Left lung (tissue), 10 donors: ENCODE data around the gene MYO18B. TPM values are rescaled to one million over a fixed set of nuclear protein-coding genes. Genes with fewer than 3 reads are reported as not detected.

Source experiments
- ATAC-seq: fragments of 200-7000 bp; cut with Tn5 transposase; one replicate; pipeline ENCODE4 v1.9.1; 2020; ENCODE audit warnings: moderate library complexity
- DNase-seq, 4 donors: peaks; one replicate each; pipeline ENCODE4 v3.0.0-alpha.2; 2013 to 2020
- H3K27ac ChIP-seq, 2 donors: fragments of 200-600 bp; sonication (generic) in 1 of 2; one replicate each; pipeline versions ENCODE4 v1.5.0 to v1.8.0; 2020 to 2021
- H3K27me3 ChIP-seq, 2 donors: fragments of 200-600 bp; sonication (generic) in 1 of 2; one replicate each; pipeline versions ENCODE4 v1.5.0 to v1.8.0; 2020 to 2021
- H3K36me3 ChIP-seq, 2 donors: fragments of 200-600 bp; sonication (generic) in 1 of 2; one replicate each; pipeline versions ENCODE4 v1.5.0 to v1.8.0; 2020 to 2021
- H3K4me1 ChIP-seq, 2 donors: fragments of 200-600 bp; one replicate each; pipeline ENCODE4 v1.8.0; 2021
- H3K4me3 ChIP-seq, 2 donors: fragments of 200-600 bp; sonication (generic) in 1 of 2; one replicate each; pipeline versions ENCODE4 v1.5.0 to v1.8.0; 2020 to 2021; ENCODE audit warnings: mild to moderate bottlenecking in 1 of 2
- H3K9me3 ChIP-seq, 2 donors: fragments of 200-600 bp; sonication (generic) in 1 of 2; one replicate each; pipeline versions ENCODE4 v1.5.0 to v1.8.0; 2020 to 2021
- intact Hi-C, 2 donors: fragments of 100-400 bp; cut with DNase I; formaldehyde crosslinking; loops; one replicate each; pipeline versions ENCODE4 v1.11.2 to v1.14.2; 2022
- polyA plus RNA-seq, 6 donors: library from polyadenylated mRNA; unstranded; fragments of 120-200 nt; gene quantifications; one replicate each; pipeline ENCODE4 v1.2.1, GENCODE V29; 2013; ENCODE audit not compliant: insufficient read length in 6 of 6
- total RNA-seq, 2 donors: library from RNA; stranded (reverse); fragmentation: NEBNext Ultra II Directional; extraction: Animal tissue kit (Norgen Biotek cat#: 25700); gene quantifications; one replicate each; pipeline ENCODE4 v1.2.1, GENCODE V29; 2021
- TF ChIP-seq, protein P1 (sequence below), 2 donors: fragments of 200-600 bp; sonication (generic) in 1 of 2; IDR thresholded peaks; one replicate each; pipeline versions ENCODE4 v1.5.0 to v1.8.0; 2021; ENCODE audit warnings: antibody characterized with exemption in 2 of 2
- donor health status: DM: no; HTN: yes; CAD: no.
- donor health status: DM: no; HTN: no; CAD: no.

The MYO18B gene
- total and polyA plus RNA-seq, 8 donors = 0.06 to 0.37 (median 0.15) TPM

DNA sequence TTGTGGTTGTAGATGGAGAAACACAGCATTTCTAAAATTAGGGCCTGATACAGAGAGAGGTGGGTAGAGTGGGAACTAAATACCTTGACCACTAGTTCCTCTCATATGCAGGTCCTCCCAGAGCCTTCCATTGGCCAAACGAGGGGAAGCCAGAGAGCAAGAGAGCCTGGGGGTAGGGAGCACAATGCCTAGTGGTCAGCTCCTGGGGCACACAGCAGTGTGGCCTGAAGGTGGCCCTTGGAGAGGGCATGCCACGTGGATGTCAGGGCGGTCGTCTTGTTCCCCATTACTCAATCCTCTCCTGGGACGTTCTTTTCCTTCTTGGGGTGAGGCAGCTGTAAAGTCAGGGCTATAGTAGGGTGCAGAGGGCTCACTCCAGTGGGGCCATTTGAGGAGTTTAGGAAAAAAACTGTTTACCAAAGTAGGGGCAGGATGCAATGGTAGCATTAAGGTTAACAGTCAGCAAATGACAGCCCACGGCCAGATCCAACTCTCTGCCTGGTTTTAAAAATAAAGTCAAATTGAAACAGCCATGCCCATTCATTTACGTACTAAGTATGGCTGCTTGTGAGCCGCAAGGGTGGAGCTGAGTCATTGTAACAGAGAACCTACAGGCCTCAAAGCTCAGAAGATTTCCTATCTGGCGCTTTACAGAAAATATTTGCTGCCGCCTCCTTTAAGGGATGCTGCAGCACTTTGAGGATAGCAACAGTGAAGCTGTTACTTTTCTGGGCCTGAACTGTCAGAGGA is 7.6 kb downstream of the MYO18B start:
- no peaks in the 10 kb centered on the region for H3K4me1 ChIP-seq

DNA sequence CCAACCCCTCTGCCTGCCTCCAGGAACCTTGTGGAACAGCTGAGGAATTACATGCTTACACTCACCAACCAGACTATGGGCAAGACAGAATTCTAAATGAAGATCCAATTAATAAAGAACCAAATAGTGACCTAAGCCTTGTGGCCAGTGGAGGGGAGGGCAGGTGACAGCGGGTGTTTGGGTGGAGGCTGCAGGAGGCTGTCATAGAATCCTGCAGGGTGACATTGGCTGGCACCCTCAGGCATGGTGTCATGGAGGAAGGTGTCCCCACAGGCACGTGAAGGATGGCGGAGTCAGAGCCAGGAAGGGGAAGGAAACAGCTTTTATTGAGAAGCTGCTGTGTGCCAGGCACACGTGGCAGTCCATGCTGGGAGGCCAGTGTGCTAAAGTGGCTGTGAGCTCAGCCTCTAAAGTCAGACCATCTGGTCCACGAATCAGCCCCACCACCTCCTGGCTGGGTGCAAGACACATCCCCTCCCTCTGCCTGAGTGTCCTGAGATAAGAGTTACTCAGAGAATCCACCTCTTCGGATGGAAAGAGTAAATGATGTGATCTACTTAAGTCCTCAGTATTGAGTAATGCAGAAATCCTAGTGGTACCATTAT is 8.7 kb downstream of the MYO18B start:
- no peak overlapping the region for H3K27ac ChIP-seq

More for the DNA sequence above, 7.6 kb downstream of the MYO18B start:
- intact Hi-C loops = no loop called here
- no peaks in the 10 kb centered on the region for H3K36me3 ChIP-seq
- no peak overlapping the region for H3K4me3 ChIP-seq
- H3K9me3 ChIP-seq = no peaks in the 10 kb centered on the region
- ATAC-seq (no peak), DNase-seq (no peak)
- H3K27ac ChIP-seq = no peak overlapping the region
- TF ChIP-seq, protein P1, sequence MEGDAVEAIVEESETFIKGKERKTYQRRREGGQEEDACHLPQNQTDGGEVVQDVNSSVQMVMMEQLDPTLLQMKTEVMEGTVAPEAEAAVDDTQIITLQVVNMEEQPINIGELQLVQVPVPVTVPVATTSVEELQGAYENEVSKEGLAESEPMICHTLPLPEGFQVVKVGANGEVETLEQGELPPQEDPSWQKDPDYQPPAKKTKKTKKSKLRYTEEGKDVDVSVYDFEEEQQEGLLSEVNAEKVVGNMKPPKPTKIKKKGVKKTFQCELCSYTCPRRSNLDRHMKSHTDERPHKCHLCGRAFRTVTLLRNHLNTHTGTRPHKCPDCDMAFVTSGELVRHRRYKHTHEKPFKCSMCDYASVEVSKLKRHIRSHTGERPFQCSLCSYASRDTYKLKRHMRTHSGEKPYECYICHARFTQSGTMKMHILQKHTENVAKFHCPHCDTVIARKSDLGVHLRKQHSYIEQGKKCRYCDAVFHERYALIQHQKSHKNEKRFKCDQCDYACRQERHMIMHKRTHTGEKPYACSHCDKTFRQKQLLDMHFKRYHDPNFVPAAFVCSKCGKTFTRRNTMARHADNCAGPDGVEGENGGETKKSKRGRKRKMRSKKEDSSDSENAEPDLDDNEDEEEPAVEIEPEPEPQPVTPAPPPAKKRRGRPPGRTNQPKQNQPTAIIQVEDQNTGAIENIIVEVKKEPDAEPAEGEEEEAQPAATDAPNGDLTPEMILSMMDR (IDR thresholded peaks at IDR 0.05) = no peak
- peaks cover 0 to 11% of the 10 kb centered on the region in 2 donors for H3K27me3 ChIP-seq

DNA sequence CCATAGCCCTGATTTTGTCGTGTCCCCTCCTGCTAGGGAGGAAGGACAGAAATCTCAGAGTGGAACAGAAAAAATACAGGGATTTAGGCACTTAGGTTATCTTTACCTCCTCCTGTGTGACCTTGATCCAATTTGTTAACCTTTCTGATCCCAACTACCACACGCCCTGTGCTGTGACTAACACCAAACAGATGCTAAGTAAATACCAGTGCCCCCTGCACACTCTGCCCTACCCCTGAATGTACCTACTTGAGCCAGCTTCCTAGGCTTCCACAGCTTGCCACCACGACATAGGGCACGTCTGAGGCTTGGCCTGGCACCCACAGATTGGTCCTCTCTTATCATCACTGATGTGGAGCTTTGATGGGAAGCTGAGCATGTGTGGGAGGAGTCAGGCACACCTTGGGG is 9.2 kb downstream of the MYO18B start:
- DNase-seq = no peak
- H3K4me3 ChIP-seq = no peak overlapping the region
- intact Hi-C loops = no loop called here
- H3K36me3 ChIP-seq = no peaks in the 10 kb centered on the region
- H3K4me1 ChIP-seq = no peaks in the 10 kb centered on the region
- peaks cover 0 to 12% of the 10 kb centered on the region in 2 donors for H3K27me3 ChIP-seq
- TF ChIP-seq, protein P1 (IDR thresholded peaks at IDR 0.05) = no peak
- H3K27ac ChIP-seq = no peak overlapping the region
- no peak for ATAC-seq
- H3K9me3 ChIP-seq = no peaks in the 10 kb centered on the region

More for the DNA sequence above, 8.7 kb downstream of the MYO18B start:
- intact Hi-C loops = no loop called here
- Histone ChIP-seq H3K4me1 (no peaks in the 10 kb centered on the region), H3K27me3 (peaks cover 0 to 12% of the 10 kb centered on the region in 2 donors), H3K36me3 (no peaks in the 10 kb centered on the region), H3K4me3 (no peak overlapping the region), H3K9me3 (no peaks in the 10 kb centered on the region)
- DNase-seq (no peak), ATAC-seq (no peak)
- TF ChIP-seq, protein P1 (IDR thresholded peaks at IDR 0.05) = no peak

DNA sequence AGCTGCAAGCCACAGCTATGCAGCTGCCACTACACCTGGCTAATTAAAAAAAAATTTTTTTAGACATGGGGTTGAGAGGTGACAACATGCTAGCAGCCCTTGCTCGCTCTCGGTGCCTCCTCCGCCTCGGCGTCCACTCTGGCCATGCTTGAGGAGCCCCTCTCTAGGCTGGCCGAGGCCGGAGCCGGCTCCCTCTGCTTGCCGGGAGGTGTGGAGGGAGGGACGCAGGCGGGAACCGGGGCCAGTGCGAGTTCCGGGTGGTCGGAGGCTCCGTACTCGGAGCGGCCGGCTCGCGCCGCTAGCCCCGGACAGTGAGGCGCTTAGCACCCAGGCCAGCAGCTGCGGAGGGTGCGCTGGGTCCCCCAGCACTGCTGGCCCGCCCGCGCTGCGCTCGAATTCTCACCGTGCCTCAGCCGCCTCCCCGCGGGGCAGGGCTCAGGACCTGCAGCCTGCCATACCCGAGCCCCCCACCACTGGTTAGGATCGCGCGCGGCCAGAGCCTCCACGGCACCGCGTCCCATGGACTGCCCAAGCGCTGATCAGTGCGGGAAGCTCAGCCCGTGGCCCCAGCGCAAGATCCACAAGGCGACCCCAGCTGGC is 10.7 kb downstream of the MYO18B start:
- intact Hi-C loops = no loop called here
- Histone ChIP-seq H3K36me3 (no peaks in the 10 kb centered on the region), H3K27ac (no peak overlapping the region), H3K27me3 (peaks cover 0 to 12% of the 10 kb centered on the region in 2 donors), H3K9me3 (no peaks in the 10 kb centered on the region), H3K4me3 (no peak overlapping the region), H3K4me1 (no peaks in the 10 kb centered on the region)
- TF ChIP-seq, protein P1 (IDR thresholded peaks at IDR 0.05) = no peak
- ATAC-seq (no peak), DNase-seq (peak in 1 of 4 donors; percentile 76)

DNA sequence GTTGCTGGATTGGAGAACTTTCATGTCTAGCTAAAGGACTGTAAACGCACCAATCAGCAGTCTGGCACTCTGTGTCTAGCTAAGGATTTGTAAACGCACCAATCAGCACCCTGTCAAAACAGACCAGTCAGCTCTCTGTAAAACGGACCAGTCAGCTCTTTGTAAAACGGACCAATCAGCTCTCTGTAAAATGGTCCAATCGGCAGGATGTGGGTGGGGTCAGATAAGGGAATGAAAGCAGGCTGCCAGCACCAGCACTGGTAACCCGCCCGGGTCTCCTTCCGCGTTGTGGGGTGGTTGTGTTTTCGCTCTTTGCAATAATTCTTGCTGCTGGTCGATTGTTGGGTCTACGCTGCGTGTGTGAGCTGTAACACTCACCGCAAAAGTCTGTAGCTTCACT is 11.3 kb downstream of the MYO18B start:
- TF ChIP-seq, protein P1 (IDR thresholded peaks at IDR 0.05) = no peak
- intact Hi-C loops = no loop called here
- Histone ChIP-seq H3K36me3 (no peaks in the 10 kb centered on the region), H3K4me3 (no peak overlapping the region), H3K9me3 (no peaks in the 10 kb centered on the region), H3K27ac (no peak overlapping the region), H3K27me3 (peaks cover 0 to 12% of the 10 kb centered on the region in 2 donors), H3K4me1 (no peaks in the 10 kb centered on the region)
- ATAC-seq (no peak), DNase-seq (no peak)
